T-helper 2 cell (primary cell): ENCODE results near the gene AFAP1L1.

Experiments used
- DNase-seq, 5 experiments: peaks; one replicate each; pipeline versions ENCODE4 v3.0.0 to v3.0.0-alpha.2; 2012 to 2022
- total RNA-seq, 2 donors: gene quantifications; one replicate each; lab custom pipeline; 2026; lab: John Stamatoyannopoulos, UW

The AFAP1L1 gene
- 0 to 0.20 reads per million in 2 donors for total RNA-seq

- no peak for DNase-seq
Observed at GRCh38 chr5:149271716-149272563, at the start of gene AFAP1L1. TSS of gene AFAP1L1 (plus strand) at chr5:149271859. CDS start at chr5:149271969, 110 bp downstream.

- no peak for DNase-seq
Observed at GRCh38 chr5:149223081-149223848, 48.4 kb upstream of the AFAP1L1 start.

DNA sequence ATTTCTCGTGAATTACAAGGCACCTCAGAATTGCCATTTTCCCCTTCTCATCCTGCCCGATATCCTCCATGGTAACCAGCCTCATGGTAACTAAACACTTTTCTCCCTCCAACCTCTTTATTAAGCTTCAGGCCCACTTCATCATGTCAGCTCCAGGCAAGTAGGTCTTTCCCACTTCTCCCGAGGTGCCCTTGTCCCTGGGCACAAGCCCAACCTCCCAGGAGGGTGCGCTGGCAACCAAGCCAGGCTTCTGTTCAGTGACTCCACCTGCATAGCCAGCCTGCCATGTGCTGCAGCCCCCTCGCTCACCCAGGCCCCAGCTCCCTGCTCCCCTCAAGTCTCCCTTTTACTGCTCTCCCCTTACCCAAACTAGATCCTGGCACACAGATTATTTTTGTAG, 47.4 kb upstream of the AFAP1L1 start:
- no peak for DNase-seq

GRCh38 chr5:149227168-149227826, 44.4 kb upstream of the AFAP1L1 start:
- DNase-seq = no peak

- DNase-seq = no peak
Observed at GRCh38 chr5:149228618-149229297, 42.9 kb upstream of the AFAP1L1 start.

DNA sequence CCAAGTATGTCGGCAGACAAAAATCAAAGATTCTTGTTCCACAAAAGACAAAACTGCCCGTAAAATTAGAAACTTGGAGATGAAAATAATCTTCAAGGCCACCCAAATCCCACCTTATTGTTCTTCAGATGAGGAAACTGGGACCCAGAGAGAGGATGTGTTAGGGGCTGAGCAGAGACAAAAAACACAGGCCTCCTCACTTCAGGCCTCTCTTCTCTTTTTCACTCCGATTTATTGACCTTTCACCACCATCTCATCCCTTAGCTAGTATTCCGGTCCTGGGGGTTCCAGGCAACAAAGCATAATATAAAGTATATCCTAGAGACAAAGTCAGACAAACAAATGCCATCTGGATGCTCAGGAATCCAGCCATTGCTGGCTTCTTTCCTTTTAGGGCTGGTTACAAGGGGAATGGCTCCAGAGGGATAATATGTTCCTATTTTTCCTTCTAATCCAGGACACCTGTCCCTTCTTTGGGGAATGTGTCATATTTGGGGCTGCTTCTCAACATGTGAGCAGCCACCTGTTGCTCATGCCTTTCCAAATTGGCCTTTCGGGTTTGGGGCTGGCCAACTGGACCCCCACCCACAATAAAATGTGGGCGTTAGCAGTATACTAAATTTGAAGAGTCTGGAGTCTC, 42.2 kb upstream of the AFAP1L1 start:
- DNase-seq = no peak

- no peak for DNase-seq
Observed at GRCh38 chr5:149235841-149236240, 35.8 kb upstream of the AFAP1L1 start.

- DNase-seq = no peak
Observed at GRCh38 chr5:149237662-149238061, 34.0 kb upstream of the AFAP1L1 start.

- no peak for DNase-seq
Observed at GRCh38 chr5:149238540-149238939, 33.1 kb upstream of the AFAP1L1 start.

DNA sequence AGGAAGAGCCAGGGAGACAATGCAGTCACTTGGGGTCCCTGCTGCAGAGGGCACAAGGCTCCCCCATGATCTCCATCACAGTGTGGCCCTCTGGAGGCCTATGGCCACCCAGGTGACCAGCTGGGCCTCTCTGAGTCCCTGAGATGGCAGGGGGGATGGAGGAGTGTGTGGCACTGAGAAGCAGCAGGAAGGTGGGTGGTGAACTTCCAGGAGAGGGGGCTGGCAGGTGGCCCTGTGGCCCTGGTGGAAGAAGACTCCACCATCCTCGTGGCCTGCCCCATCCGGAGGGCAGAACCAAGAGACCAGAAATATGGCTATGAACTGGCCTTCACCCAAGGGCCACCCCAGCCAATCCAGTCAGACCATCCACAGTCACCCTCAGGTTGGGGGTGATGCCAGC, 31.7 kb upstream of the AFAP1L1 start:
- DNase-seq = no peak

DNA sequence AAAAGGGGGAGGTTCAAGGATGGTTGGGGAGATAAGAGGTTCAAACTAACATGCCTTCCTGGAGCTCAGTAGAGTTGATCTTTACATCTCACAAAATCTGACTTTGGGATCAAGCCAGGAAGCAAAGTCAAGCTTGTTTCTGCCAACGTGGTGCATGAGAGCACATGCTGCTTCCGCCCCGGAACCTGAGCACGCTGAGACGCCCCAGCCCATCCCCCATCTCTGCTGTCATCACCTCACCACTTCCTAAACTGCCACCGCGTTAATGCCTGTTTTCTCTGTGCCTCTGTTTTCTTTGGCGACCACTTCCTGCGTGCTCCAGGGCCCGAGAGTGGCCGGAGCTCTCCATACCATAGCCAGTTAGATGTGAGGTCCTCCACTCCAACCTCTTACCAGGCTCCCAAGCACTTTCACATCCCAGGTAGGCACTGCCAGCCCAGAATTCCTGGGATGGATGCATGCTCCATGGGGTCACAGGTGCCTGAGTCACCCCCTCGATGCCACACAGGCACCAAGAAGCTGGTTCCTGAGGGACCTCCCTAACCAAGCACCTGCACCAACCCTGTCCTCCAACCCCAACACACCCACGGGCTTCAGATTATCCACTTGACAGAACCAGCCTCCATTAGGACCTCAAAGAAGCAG, 31.2 kb upstream of the AFAP1L1 start:
- DNase-seq = peak; percentile 35 to 97 (median 62)

DNA sequence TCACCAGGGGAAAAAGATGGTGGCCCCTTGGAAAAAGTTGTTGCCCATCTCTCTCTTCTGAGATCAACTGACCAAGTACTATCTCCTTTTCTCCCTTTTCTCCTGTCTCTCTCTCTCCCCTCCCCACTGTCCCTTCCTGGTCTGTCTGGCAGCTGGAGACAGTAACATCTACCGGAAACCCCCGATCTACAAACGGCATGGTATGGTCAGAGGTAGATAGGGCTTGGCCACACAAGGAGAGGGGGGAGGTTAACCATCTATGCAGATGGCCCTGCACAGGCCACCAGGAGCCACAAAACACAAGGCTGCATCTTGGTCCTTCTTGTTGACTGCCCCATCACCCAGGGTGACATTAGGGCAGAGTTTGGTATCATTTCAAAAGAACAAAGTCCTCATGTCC, 29.3 kb upstream of the AFAP1L1 start:
- no peak for DNase-seq

DNA sequence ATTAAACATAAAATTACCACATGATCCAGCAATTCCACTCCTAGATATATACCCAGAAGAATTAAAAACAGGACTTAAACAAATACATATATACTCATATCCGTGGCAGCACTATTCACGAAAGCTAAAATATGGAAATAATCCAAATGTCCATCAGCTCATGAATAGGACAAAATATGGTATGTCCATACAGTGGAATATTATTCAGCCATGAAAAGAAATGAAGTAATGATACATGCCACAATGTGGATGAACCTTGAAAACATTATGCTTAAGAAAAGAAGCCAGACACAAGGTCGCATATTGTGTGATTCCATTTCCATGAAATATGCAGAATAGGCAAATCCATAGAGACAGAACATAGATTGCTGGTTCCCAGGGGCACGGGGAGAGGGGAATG, 24.8 kb upstream of the AFAP1L1 start:
- no peak for DNase-seq

DNA sequence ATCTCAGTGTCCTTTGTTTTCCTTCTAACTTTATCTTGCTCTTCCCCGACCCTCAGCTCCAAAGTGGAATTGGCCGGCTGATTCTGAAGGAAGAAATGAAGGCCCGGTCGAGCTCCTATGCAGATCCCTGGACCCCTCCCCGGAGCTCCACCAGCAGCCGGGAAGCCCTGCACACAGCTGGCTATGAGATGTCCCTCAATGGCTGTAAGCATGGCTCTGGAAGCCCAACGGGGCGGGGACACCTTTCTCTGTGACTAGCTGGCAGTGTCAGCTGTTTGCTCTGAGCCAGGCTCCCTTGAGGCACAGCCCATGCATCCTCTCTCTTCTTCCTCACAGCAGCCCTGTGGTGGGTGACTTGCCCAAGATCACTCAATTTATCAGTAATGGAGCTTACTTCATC, 23.9 kb upstream of the AFAP1L1 start:
- DNase-seq = no peak

- no peak for DNase-seq
Observed at GRCh38 chr5:149251546-149251945, 20.1 kb upstream of the AFAP1L1 start.

DNA sequence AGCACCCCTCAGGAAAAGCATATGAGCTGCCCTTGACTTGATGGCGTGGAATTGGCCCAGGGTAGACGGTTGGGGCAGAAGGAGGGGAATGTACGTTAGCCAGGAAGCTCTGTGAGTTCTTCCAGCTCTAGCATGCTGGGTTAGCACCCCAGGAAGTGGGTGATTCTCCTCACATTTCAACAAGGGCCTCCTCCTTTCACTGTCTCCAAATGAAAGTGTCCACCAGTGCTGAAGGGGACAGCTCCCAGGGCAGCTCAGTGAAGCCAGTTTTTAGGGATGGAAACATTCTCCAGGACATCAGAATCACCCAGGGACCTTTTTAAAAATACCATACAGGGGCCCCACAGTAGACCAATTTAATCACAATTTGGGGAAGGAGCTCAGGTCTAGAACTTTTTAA, 17.2 kb upstream of the AFAP1L1 start:
- DNase-seq = peak in 1 of 5 experiments; percentile 26

- no peak for DNase-seq
Observed at GRCh38 chr5:149256451-149256850, 15.2 kb upstream of the AFAP1L1 start.

DNA sequence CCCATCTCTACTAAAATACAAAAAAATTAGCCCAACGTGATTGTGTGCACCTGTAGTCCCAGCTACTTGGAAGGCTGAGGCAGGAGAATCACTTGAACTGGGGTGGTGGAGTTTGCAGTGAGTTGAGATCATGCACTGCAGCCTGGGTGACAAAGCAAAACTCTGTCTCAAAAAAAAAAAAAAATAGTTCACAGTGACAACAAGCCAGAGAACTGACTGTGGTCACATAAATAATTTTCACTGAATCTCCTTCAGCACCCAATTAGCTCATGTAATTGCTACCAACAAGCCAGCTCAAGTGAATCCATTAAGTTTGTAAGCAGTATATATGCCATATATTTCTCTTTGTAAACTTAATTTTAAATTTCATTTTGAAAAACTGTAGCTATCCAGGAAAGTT, 14.5 kb upstream of the AFAP1L1 start:
- DNase-seq = no peak

DNA sequence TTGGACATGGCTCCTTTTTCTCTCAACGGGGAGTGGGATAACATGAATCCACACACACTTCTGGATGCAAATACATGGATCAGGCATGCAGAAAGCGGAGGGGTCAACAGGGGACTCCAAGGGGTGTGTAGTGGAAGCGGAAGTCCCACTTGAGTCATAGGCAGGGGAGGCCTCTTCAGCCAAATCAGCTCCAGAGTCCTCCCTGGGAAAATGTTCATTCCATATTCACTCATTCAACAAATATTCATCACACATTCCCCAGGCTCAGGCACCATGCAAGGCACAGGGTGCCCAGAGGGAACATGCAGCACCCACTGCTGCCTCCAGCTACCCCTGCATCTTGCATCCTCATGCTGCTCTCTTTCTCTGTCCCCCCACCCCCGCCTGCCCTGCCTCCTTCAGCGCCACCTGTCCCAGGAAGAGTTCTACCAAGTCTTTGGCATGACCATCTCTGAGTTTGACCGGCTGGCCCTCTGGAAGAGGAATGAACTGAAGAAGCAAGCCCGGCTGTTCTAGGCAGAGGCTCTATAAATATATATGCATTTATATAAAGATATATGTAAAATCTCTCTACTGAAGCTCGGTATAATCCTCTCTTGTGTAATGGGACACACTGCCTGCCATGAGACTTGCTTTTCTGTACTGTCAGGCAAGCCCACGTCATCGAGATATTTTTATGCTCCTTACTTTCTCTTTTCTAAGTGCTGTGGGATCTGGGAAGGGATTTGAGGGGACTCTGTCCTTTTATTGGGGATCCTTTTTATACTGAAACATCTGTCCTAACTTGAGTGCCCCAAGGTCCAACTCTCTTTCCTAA, 13.6 kb upstream of the AFAP1L1 start:
- DNase-seq = no peak

DNA sequence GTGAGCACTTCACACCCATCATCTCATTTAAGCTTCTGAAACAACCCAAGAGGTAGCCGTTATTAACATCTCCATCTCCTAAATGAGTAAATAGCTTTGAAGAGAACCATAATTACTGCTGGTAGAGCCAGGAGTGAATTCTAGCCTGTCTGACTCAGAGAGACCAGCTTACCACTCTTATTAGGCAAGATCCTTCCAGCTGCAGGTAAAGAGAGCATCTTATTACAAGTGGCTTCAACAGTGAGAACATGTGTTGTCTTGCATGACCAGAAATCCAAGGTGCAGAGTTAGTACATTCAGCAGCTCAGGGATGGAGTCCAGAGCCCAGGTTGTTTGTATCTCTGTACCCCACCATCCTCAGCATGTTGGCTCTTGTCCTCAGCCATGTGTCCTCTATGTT, 10.9 kb upstream of the AFAP1L1 start:
- no peak for DNase-seq

GRCh38 chr5:149261246-149261645, 10.4 kb upstream of the AFAP1L1 start:
- no peak for DNase-seq
